Ascending aorta (tissue), 2 donors: ENCODE measurements around the gene GPR55. TPM values are rescaled to one million over a fixed set of nuclear protein-coding genes. Genes with fewer than 3 reads are reported as not detected.

ENCODE experiments used
- DNase-seq, 2 donors: peaks; one replicate each; pipeline ENCODE4 v3.0.0-alpha.2; 2019; ENCODE audit warnings: low spot score in 2 of 2
- H3K27ac ChIP-seq, 2 donors: fragments of 200-600 bp; sonication (generic); one replicate each; pipeline ENCODE4 v1.5.1; 2016 to 2017; ENCODE audit warnings: mild to moderate bottlenecking in 1 of 2
- H3K27me3 ChIP-seq: fragments of 200-600 bp; sonication (generic); one replicate; pipeline ENCODE4 v1.5.1; 2017
- H3K36me3 ChIP-seq, 2 donors: fragments of 200-600 bp; sonication (generic); one replicate each; pipeline ENCODE4 v1.5.1; 2016
- H3K4me1 ChIP-seq, 2 donors: fragments of 200-600 bp; sonication (generic); one replicate each; pipeline ENCODE4 v1.5.1; 2016 to 2017; ENCODE audit warnings: mild to moderate bottlenecking in 1 of 2
- H3K4me3 ChIP-seq, 2 donors: fragments of 200-600 bp; sonication (generic); one replicate each; pipeline ENCODE4 v1.5.1; 2016 to 2017; ENCODE audit warnings: mild to moderate bottlenecking in 1 of 2
- H3K9me3 ChIP-seq, 2 donors: fragments of 200-600 bp; sonication (generic); one replicate each; pipeline ENCODE4 v1.5.1; 2016
- CTCF ChIP-seq, 3 experiments: fragments of 200-600 bp in 2 of 3; fragments of 450-650 bp in 1 of 3; sonication (generic) in 2 of 3; IDR thresholded peaks; one replicate each; pipeline ENCODE4 v1.5.1; 2016 to 2019; ENCODE audit warnings: antibody characterized with exemption in 3 of 3, mild to moderate bottlenecking in 1 of 3, moderate library complexity in 1 of 3
- intact Hi-C: fragments of 100-400 bp; cut with DNase I; formaldehyde crosslinking; loops from one replicate; pipeline ENCODE4 v1.15.1; 2023
- total RNA-seq: library from RNA; depleted of rRNA; stranded (reverse); fragments of >200 nt; gene quantifications from one replicate; pipeline ENCODE4 v1.1.0, GENCODE V29; 2016

Gene GPR55
- total RNA-seq, 1 donor from 2014 or later = not detected

- Histone ChIP-seq H3K27ac (no peak overlapping the region), H3K36me3 (no peaks in the 10 kb centered on the region), H3K4me3 (no peak overlapping the region), H3K4me1 (no peaks in the 10 kb centered on the region), H3K27me3 (no peaks in the 10 kb centered on the region), H3K9me3 (no peaks in the 10 kb centered on the region)
- DNase-seq = no peak
- intact Hi-C loops = no loop called here
- TF ChIP-seq CTCF (IDR thresholded peaks at IDR 0.05) = no peak
Observed at GRCh38 chr2:230947235-230947576, 22.2 kb upstream of the GPR55 start.

GRCh38 chr2:230946429-230947234 is 21.6 kb upstream of the GPR55 start:
- no peak for TF ChIP-seq CTCF (IDR thresholded peaks at IDR 0.05)
- no peaks in the 10 kb centered on the region for H3K9me3 ChIP-seq
- no peak overlapping the region for H3K27ac ChIP-seq
- intact Hi-C loops = no loop called here
- no peaks in the 10 kb centered on the region for H3K27me3 ChIP-seq
- H3K4me1 ChIP-seq = no peaks in the 10 kb centered on the region
- no peak overlapping the region for H3K4me3 ChIP-seq
- peak in 1 of 2 donors; percentile 4 for DNase-seq
- H3K36me3 ChIP-seq = no peaks in the 10 kb centered on the region

DNA sequence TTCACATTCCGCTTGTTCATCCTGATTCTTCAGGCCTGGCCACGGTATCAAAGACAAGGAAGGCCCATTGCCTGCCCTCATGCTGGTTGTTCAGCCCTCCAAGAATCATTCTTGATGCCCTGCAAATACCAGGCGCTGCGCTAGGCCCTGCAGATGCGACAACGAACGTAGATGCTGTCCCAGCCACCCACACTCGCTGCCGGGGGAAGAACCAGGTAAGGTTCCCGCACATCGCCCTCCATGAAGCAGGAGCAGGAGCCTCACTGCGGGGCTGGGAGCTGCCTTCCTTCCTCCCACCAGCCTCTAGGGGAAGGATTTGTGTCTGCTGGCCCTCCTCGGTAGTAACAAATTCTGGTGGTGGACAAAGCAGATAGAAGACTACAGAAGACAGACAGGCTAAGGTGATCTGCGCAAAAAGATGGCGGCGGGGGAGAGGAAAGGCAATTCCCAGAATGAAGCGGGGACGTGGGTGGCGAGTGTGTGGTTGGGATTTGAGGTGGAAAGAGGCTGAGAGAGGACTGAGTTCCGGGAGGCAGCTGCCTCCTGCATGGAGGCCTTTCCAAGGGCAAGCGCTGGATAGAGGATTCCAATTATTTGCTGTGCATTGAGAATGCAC is 19.8 kb upstream of the GPR55 start:
- Histone ChIP-seq H3K27me3 (no peaks in the 10 kb centered on the region), H3K4me1 (no peaks in the 10 kb centered on the region), H3K4me3 (no peak overlapping the region), H3K9me3 (no peaks in the 10 kb centered on the region), H3K27ac (no peak overlapping the region), H3K36me3 (no peaks in the 10 kb centered on the region)
- intact Hi-C loops = no loop called here
- no peak for TF ChIP-seq CTCF (IDR thresholded peaks at IDR 0.05)
- DNase-seq = peak in 1 of 2 donors; percentile 35

GRCh38 chr2:230944123-230944653 is 19.1 kb upstream of the GPR55 start:
- intact Hi-C loops = no loop called here
- Histone ChIP-seq H3K27me3 (no peaks in the 10 kb centered on the region), H3K4me1 (no peaks in the 10 kb centered on the region), H3K36me3 (no peaks in the 10 kb centered on the region), H3K27ac (no peak overlapping the region), H3K4me3 (no peak overlapping the region), H3K9me3 (no peaks in the 10 kb centered on the region)
- TF ChIP-seq CTCF (IDR thresholded peaks at IDR 0.05) = no peak
- peak in 1 of 2 donors; percentile 25 for DNase-seq

- DNase-seq = no peak
- intact Hi-C loops = no loop called here
Observed at GRCh38 chr2:230942920-230943896, 18.2 kb upstream of the GPR55 start.

More at GRCh38 chr2:230942920-230943896, 18.2 kb upstream of the GPR55 start:
- H3K36me3 ChIP-seq = no peaks in the 10 kb centered on the region
- H3K4me1 ChIP-seq = no peaks in the 10 kb centered on the region
- no peaks in the 10 kb centered on the region for H3K9me3 ChIP-seq
- H3K27me3 ChIP-seq = no peaks in the 10 kb centered on the region
- H3K27ac ChIP-seq = no peak overlapping the region
- H3K4me3 ChIP-seq = peak overlapping the region in 1 of 2 donors; percentile 8
- no peak for TF ChIP-seq CTCF (IDR thresholded peaks at IDR 0.05)
